Type B pancreatic cell (in vitro differentiated cells): ENCODE results near the gene TFPI2. TPM values are rescaled to one million over a fixed set of nuclear protein-coding genes. Genes with fewer than 3 reads are reported as not detected.

Source experiments
- DNase-seq: peaks from one replicate; pipeline ENCODE4 v3.0.0; 2021; ENCODE audit warnings: mixed read lengths; ENCODE audit not compliant: unreplicated experiment; ENCODE audit errors: extremely low spot score
- H3K27ac Mint-ChIP-seq: 2 replicates; pipeline ENCODE4 v1.8.0; 2021; ENCODE audit warnings: mild to moderate bottlenecking, mixed read lengths
- H3K27me3 Mint-ChIP-seq: 2 replicates; pipeline ENCODE4 v1.8.0; 2021; ENCODE audit warnings: mixed read lengths
- H3K36me3 Mint-ChIP-seq: 2 replicates; pipeline ENCODE4 v1.8.0; 2021; ENCODE audit warnings: mixed read lengths
- H3K4me1 Mint-ChIP-seq: one replicate; pipeline ENCODE4 v1.8.0; 2021; ENCODE audit warnings: mixed read lengths; ENCODE audit not compliant: unreplicated experiment
- H3K4me3 Mint-ChIP-seq: 2 replicates; pipeline ENCODE4 v1.8.0; 2021; ENCODE audit warnings: mild to moderate bottlenecking, mixed read lengths
- H3K9me3 Mint-ChIP-seq: 2 replicates; pipeline ENCODE4 v1.8.0; 2021; ENCODE audit warnings: mixed read lengths
- total RNA-seq: library from RNA; stranded (reverse); gene quantifications from 2 replicates; pipeline ENCODE4 v1.2.1, GENCODE V29; 2021; ENCODE audit warnings: low replicate concordance
- TF ChIP-seq, protein P1 (sequence below): fragments of 200-600 bp; sonication (generic); conservative IDR thresholded peaks from 2 replicates; pipeline ENCODE4 v1.5.0; 2021; ENCODE audit warnings: antibody characterized with exemption, mild to moderate bottlenecking

Gene TFPI2
- total RNA-seq, 1 donor from 2014 or later, result 4.9 TPM

DNA sequence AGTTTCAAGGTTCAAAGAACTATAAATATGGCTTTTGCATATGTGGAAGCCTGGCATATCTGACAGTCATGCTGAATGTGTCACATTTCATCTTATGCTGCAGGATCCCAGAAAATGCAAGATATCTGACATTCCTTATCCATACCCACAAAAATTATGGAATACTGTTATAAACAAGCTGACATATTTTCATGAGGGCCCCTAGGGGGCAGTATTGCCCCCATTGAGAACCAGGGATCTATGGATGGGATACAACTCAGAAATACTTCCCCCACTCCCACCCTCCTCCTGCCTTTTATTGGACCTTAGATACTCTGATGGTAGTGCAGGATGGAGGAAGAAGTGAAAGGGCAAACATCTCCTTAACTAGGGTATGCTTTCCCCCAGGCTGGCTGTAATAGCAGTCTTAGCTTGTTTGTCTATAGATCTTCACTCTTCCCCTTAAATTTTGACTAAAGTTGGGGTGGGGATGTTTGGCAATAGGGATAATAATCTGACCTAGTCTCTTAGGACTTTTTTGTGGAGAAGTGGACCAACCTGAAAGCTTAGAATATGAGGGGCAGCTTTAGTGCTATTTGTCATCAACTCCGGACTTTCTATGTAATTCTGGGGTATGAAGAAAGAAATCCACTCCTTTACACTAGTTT is 12.3 kb upstream of the TFPI2 start:
- no peaks in the 10 kb centered on the region for H3K9me3 Mint-ChIP-seq
- H3K27ac Mint-ChIP-seq, result no peak overlapping the region
- no peak for DNase-seq
- no peak overlapping the region for H3K4me3 Mint-ChIP-seq
- H3K27me3 Mint-ChIP-seq, result peaks cover under 1% of the 10 kb centered on the region
- no peaks in the 10 kb centered on the region for H3K36me3 Mint-ChIP-seq
- TF ChIP-seq, protein P1, sequence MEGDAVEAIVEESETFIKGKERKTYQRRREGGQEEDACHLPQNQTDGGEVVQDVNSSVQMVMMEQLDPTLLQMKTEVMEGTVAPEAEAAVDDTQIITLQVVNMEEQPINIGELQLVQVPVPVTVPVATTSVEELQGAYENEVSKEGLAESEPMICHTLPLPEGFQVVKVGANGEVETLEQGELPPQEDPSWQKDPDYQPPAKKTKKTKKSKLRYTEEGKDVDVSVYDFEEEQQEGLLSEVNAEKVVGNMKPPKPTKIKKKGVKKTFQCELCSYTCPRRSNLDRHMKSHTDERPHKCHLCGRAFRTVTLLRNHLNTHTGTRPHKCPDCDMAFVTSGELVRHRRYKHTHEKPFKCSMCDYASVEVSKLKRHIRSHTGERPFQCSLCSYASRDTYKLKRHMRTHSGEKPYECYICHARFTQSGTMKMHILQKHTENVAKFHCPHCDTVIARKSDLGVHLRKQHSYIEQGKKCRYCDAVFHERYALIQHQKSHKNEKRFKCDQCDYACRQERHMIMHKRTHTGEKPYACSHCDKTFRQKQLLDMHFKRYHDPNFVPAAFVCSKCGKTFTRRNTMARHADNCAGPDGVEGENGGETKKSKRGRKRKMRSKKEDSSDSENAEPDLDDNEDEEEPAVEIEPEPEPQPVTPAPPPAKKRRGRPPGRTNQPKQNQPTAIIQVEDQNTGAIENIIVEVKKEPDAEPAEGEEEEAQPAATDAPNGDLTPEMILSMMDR, result peak; percentile 85
- no peaks in the 10 kb centered on the region for H3K4me1 Mint-ChIP-seq

DNA sequence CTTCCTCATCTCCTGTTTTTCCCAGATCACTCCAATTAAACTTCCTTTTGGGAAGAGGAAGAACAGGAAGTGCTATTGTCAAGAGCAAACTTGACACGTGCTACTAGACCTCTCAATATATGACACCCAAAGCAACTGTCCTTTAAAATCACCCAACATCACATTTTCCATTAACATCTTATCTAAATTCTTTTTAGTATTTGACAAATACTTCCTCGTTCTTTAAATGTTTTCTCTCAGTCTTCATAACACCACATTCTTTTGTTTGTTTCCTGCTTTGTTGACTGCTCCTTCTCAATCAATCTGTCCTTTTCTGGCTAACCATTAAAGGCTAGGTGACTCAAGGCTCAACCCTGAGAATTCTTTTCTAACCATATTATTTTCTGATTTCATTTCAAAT is 7.1 kb upstream of the TFPI2 start:
- no peaks in the 10 kb centered on the region for H3K4me1 Mint-ChIP-seq
- peaks cover 25% of the 10 kb centered on the region for H3K27me3 Mint-ChIP-seq
- no peak overlapping the region for H3K4me3 Mint-ChIP-seq
- H3K27ac Mint-ChIP-seq, result peak overlapping the region; percentile 87
- H3K36me3 Mint-ChIP-seq, result no peaks in the 10 kb centered on the region
- no peak for DNase-seq
- TF ChIP-seq, protein P1, result no peak
- H3K9me3 Mint-ChIP-seq, result peaks cover 4% of the 10 kb centered on the region

DNA sequence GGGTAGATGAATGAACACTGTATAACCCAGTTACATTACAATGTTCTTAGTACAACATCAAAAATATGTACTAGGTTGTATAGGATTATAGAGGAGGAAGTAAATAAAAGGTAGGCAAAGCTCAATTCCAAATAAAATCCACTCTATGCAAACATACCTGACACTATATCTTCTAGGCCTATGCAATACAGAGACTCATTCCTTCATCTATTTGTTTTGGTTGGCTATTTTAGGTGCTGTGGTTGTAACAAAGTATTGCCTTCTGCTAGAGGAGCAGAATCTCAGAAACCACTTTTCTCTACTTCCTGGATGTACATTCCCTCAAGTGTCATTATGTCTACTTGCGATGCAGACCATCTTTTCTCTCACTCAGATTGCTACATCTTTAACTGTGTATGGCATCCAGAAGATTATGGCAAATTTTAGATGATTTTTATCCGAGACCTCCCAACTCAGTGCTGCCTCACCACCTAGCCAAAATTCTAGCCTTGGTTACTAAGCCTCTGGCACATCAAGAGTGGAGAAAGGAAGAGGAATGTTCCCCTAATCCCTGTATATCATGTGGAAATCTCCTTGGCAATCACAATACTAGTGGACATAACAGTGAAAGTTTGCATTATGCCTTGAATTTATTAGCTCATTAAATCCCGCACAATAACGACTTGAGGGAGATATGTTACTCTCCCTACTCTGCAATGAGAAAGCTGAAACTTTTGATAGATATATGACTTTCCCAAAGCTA is 5.5 kb upstream of the TFPI2 start:
- peaks cover under 1% of the 10 kb centered on the region for H3K4me1 Mint-ChIP-seq
- no peaks in the 10 kb centered on the region for H3K36me3 Mint-ChIP-seq
- H3K4me3 Mint-ChIP-seq, result no peak overlapping the region
- H3K9me3 Mint-ChIP-seq, result peaks cover 4% of the 10 kb centered on the region
- TF ChIP-seq, protein P1, result no peak
- peaks cover 40% of the 10 kb centered on the region for H3K27me3 Mint-ChIP-seq
- no peak for DNase-seq
- no peak overlapping the region for H3K27ac Mint-ChIP-seq

DNA sequence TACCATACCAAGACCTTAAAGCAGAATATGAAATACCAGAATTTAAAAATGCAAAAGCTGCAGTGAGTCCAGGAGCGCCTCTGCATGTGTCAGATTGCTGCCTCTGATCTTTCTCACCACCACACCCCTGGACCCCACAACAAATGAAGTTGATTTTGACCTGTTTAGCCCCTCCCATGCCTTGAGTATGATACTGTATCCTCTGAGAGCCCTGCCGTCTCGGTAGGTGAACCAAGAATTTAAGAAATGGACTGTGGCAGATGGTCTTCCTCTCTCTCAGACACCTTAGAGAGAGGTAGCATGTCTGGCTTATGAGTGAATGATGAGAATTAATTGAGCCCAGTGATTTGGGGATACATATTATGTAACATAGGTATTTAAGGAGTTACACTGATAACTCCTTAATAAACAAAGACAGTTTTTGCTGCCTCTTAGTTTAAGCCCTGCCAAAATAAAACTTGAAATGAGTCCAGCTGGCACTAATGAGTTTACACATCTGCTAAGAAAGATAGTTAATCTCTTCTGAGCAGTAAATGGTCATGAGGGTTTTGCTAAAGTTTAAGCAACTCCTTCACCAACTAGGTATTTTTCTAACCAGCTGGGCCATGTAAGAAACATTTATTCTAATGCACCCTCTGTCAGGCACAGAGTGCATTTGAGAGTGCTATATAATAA is 4.5 kb upstream of the TFPI2 start:
- H3K4me1 Mint-ChIP-seq, result peaks cover 5% of the 10 kb centered on the region
- peaks cover 47% of the 10 kb centered on the region for H3K27me3 Mint-ChIP-seq
- TF ChIP-seq, protein P1, result no peak
- no peaks in the 10 kb centered on the region for H3K36me3 Mint-ChIP-seq
- DNase-seq, result no peak
- no peak overlapping the region for H3K27ac Mint-ChIP-seq
- peaks cover 4% of the 10 kb centered on the region for H3K9me3 Mint-ChIP-seq
- no peak overlapping the region for H3K4me3 Mint-ChIP-seq

DNA sequence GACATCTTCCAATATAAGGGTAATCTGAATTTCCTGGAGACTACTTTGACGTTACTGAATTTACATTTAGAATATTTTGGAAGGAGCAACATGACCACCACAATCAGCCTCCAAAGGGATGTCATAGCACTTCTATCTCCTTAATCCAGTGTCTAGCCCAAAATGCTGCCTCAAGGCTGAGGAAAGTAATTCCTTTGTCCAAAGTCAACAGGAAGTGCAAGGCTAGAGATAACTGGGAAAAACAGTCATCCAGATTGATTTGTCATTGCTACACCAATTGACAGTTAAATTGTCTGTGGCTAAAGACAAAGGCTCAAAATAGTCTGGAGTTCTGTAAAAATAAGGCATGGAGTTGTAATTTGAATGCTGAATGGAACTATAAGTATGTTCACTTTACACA is 3.9 kb upstream of the TFPI2 start:
- peaks cover 10% of the 10 kb centered on the region for H3K4me1 Mint-ChIP-seq

More for the DNA sequence above, 3.9 kb upstream of the TFPI2 start:
- no peak overlapping the region for H3K27ac Mint-ChIP-seq
- TF ChIP-seq, protein P1, result no peak
- DNase-seq, result no peak
- H3K36me3 Mint-ChIP-seq, result no peaks in the 10 kb centered on the region
- H3K4me3 Mint-ChIP-seq, result no peak overlapping the region
- peaks cover 4% of the 10 kb centered on the region for H3K9me3 Mint-ChIP-seq
- H3K27me3 Mint-ChIP-seq, result peaks cover 54% of the 10 kb centered on the region
